Measurements from ENCODE around the gene ATP5F1A. TPM values are rescaled to one million over a fixed set of nuclear protein-coding genes. Genes with fewer than 3 reads are reported as not detected.
"Not testable (repeated sequence)": the region's sequence is repeated elsewhere in the genome, so short reads cannot be mapped to it uniquely, and the experiment has no call there.

The ATP5F1A gene
- total RNA-seq, 2 donors from 2014 or later = 240 to 264 TPM

- H3K27ac ChIP-seq = no peak overlapping the region
- peaks cover 18% of the 10 kb centered on the region for H3K36me3 ChIP-seq
- TF ChIP-seq, protein P1, sequence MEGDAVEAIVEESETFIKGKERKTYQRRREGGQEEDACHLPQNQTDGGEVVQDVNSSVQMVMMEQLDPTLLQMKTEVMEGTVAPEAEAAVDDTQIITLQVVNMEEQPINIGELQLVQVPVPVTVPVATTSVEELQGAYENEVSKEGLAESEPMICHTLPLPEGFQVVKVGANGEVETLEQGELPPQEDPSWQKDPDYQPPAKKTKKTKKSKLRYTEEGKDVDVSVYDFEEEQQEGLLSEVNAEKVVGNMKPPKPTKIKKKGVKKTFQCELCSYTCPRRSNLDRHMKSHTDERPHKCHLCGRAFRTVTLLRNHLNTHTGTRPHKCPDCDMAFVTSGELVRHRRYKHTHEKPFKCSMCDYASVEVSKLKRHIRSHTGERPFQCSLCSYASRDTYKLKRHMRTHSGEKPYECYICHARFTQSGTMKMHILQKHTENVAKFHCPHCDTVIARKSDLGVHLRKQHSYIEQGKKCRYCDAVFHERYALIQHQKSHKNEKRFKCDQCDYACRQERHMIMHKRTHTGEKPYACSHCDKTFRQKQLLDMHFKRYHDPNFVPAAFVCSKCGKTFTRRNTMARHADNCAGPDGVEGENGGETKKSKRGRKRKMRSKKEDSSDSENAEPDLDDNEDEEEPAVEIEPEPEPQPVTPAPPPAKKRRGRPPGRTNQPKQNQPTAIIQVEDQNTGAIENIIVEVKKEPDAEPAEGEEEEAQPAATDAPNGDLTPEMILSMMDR (IDR thresholded peaks at IDR 0.05) = no peak
- DNase-seq (ENCODE audit: low spot score) = no peak
- no peak for ATAC-seq (ENCODE audit: insufficient number of reproducible peaks, low FRiP score, low read depth)
- H3K4me3 ChIP-seq = no peak overlapping the region
- no peaks in the 10 kb centered on the region for H3K9me3 ChIP-seq
- H3K27me3 ChIP-seq (replicated peaks; ENCODE audit: insufficient read depth) = no peaks in the 10 kb centered on the region
- H3K4me1 ChIP-seq (ENCODE audit: control insufficient read depth in 1 of 2, low read depth in 2 of 2) = peaks cover 21 to 31% of the 10 kb centered on the region in 2 donors
These were observed 2.6 kb downstream of the ATP5F1A start for GRCh38 chr18:46095532-46095931.

GRCh38 chr18:46088501-46088900 lies 9.6 kb downstream of the ATP5F1A start:
- H3K27ac ChIP-seq; H3K27me3 ChIP-seq (replicated peaks; ENCODE audit: insufficient read depth); H3K4me1 ChIP-seq (ENCODE audit: control insufficient read depth in 1 of 2, low read depth in 2 of 2); H3K9me3 ChIP-seq; H3K4me3 ChIP-seq; DNase-seq (ENCODE audit: low spot score); ATAC-seq (ENCODE audit: insufficient number of reproducible peaks, low FRiP score, low read depth): not testable (repeated sequence)
- peaks cover 77% of the 10 kb centered on the region for H3K36me3 ChIP-seq

DNA sequence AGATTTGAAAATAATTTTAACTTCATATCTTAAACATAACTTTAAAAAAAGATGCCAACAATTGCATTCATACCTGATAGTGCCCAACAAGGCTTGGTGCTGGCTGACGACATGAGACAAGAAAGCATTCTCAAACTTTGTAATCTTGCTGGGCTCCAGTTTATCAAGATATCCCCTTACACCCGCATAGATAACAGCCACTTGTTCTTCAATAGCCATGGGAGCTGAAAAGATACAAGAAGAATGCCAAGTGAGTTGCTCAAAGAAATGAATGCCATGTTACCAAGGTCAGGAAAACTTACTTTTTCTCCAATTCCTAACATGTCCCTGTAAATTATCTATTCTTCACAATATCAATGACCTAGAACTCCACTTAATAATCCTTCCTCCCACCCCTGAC lies 13.7 kb downstream of the ATP5F1A start:
- H3K4me1 ChIP-seq (ENCODE audit: control insufficient read depth in 1 of 2, low read depth in 2 of 2) = no peaks in the 10 kb centered on the region
- DNase-seq (ENCODE audit: low spot score) (no peak), ATAC-seq (ENCODE audit: insufficient number of reproducible peaks, low FRiP score, low read depth) (no peak)
- no peak overlapping the region for H3K4me3 ChIP-seq
- TF ChIP-seq, protein P1 (IDR thresholded peaks at IDR 0.05) = no peak
- peaks cover 78% of the 10 kb centered on the region for H3K36me3 ChIP-seq
- H3K9me3 ChIP-seq = no peaks in the 10 kb centered on the region
- no peak overlapping the region for H3K27ac ChIP-seq
- H3K27me3 ChIP-seq (replicated peaks; ENCODE audit: insufficient read depth) = no peaks in the 10 kb centered on the region

DNA sequence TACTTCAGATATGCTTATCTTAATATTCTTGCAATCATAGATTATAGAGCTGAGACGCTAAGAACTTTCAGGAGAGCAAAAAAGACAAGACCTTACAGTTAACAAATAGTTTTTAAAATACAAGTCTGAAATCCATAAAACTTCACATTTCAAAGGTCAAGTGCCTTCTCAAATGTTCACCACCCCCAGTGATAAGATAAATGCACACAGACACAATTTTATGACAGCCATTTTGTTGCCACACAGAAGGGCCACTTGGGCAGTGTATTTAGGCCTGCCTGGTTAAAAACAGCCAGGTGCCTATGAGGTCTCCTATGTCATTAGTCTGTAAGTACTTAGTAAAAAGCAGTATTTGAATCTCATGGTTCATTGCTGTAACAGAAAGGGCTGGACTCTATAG lies 17.9 kb downstream of the ATP5F1A start:
- no peak for DNase-seq (ENCODE audit: low spot score)
- no peaks in the 10 kb centered on the region for H3K4me1 ChIP-seq (ENCODE audit: control insufficient read depth in 1 of 2, low read depth in 2 of 2)
- TF ChIP-seq, protein P1 (IDR thresholded peaks at IDR 0.05) = no peak
- no peaks in the 10 kb centered on the region for H3K9me3 ChIP-seq
- H3K27ac ChIP-seq = no peak overlapping the region
- H3K27me3 ChIP-seq (replicated peaks; ENCODE audit: insufficient read depth) = no peaks in the 10 kb centered on the region
- H3K4me3 ChIP-seq = no peak overlapping the region
- no peak for ATAC-seq (ENCODE audit: insufficient number of reproducible peaks, low FRiP score, low read depth)
- peaks cover 36% of the 10 kb centered on the region for H3K36me3 ChIP-seq

DNA sequence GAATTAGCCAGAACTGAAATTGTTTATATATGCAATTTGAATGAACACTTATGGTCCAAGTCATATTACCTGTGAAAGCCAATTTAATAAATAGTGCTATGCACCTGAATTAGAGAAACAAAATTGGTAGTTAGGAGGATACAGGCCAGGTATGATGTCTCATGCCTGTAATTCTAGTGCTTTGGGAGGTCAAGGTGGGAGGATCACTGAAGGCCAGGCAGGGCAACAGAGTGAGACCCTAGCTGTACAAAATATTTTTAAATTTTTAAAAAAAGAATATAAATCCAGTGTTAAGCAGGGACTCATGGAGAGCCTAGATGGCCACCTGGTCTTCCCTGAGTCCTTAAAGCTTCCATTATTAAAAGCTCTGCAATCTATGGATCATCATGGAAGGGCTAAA lies 18.8 kb downstream of the ATP5F1A start:
- H3K27ac ChIP-seq = no peak overlapping the region
- peaks cover 28% of the 10 kb centered on the region for H3K36me3 ChIP-seq

More for the DNA sequence above, 18.8 kb downstream of the ATP5F1A start:
- Histone ChIP-seq H3K9me3 (no peaks in the 10 kb centered on the region), H3K27me3 (replicated peaks; ENCODE audit: insufficient read depth) (no peaks in the 10 kb centered on the region), H3K4me3 (no peak overlapping the region), H3K4me1 (ENCODE audit: control insufficient read depth in 1 of 2, low read depth in 2 of 2) (no peaks in the 10 kb centered on the region)
- TF ChIP-seq, protein P1 (IDR thresholded peaks at IDR 0.05) = no peak
- ATAC-seq (ENCODE audit: insufficient number of reproducible peaks, low FRiP score, low read depth) = no peak
- no peak for DNase-seq (ENCODE audit: low spot score)
